Fibroblast of lung (primary cell): Measurements from ENCODE around the gene MKLN1. TPM values are rescaled to one million over a fixed set of nuclear protein-coding genes. Genes with fewer than 3 reads are reported as not detected.
A peak's percentile ranks its signal among the peaks of the same experiment; 100 is the strongest.
"Not testable (repeated sequence)": the region's sequence is repeated elsewhere in the genome, so short reads cannot be mapped to it uniquely, and the experiment has no call there.

Experiments
- DNase-seq, 2 donors: peaks; one replicate each; pipeline versions ENCODE4 v3.0.0 to v3.0.0-alpha.2; 2010; ENCODE audit warnings: low read depth in 2 of 2
- H2AFZ ChIP-seq: 2 replicates; pipeline ENCODE4 v1.5.1; 2012; ENCODE audit warnings: low read length, control low read depth, inconsistent platforms
- H3K27ac ChIP-seq: 2 replicates; pipeline ENCODE4 v1.5.1; 2011; ENCODE audit warnings: low read length, control low read depth; ENCODE audit not compliant: insufficient read depth
- H3K27me3 ChIP-seq: 2 replicates; pipeline ENCODE4 v1.5.1; 2011; ENCODE audit warnings: mild to moderate bottlenecking, low read length; ENCODE audit not compliant: control insufficient read depth, insufficient read depth
- H3K36me3 ChIP-seq: 2 replicates; pipeline ENCODE4 v1.5.1; 2011; ENCODE audit warnings: low read length; ENCODE audit not compliant: control insufficient read depth, insufficient read depth
- H3K4me1 ChIP-seq: 2 replicates; pipeline ENCODE4 v1.5.1; 2011; ENCODE audit warnings: low read length; ENCODE audit not compliant: control insufficient read depth, insufficient read depth; ENCODE audit errors: extremely low read depth
- H3K4me2 ChIP-seq: 2 replicates; pipeline ENCODE4 v1.5.1; 2011; ENCODE audit warnings: low read length, control low read depth; ENCODE audit not compliant: insufficient read depth; ENCODE audit errors: extremely low read depth
- H3K4me3 ChIP-seq, 4 experiments: fragments of 200-600 bp in 1 of 4; sonication (generic) in 1 of 4; replicated peaks in 1 of 4; 2 replicates each; pipeline ENCODE4 v1.5.1; 2011 to 2016; ENCODE audit warnings: low read length in 4 of 4, low read depth in 3 of 4, mild to moderate bottlenecking in 3 of 4, control low read depth in 2 of 4, inconsistent platforms in 1 of 4, mixed read lengths in 1 of 4; ENCODE audit not compliant: insufficient read depth in 1 of 4; ENCODE audit errors: control extremely low read depth in 1 of 4
- H3K79me2 ChIP-seq: 2 replicates; pipeline ENCODE4 v1.5.1; 2012; ENCODE audit warnings: mild to moderate bottlenecking, low read length, inconsistent platforms; ENCODE audit not compliant: control insufficient read depth, insufficient read depth
- H3K9ac ChIP-seq: 2 replicates; pipeline ENCODE4 v1.5.1; 2011; ENCODE audit warnings: mild to moderate bottlenecking, low read length, control low read depth; ENCODE audit not compliant: insufficient read depth
- H3K9me3 ChIP-seq: 2 replicates; pipeline ENCODE4 v1.5.1; 2012; ENCODE audit warnings: low read depth, low read length; ENCODE audit not compliant: control insufficient read depth, insufficient read depth
- H4K20me1 ChIP-seq: 2 replicates; pipeline ENCODE4 v1.5.1; 2011; ENCODE audit warnings: low read length; ENCODE audit not compliant: control insufficient read depth, insufficient read depth; ENCODE audit errors: extremely low read depth
- CTCF ChIP-seq, 2 donors: IDR thresholded peaks in 1 of 2; conservative IDR thresholded peaks in 1 of 2; 1 replicate in 1 of 2; 2 replicates in 1 of 2; pipeline ENCODE4 v1.5.1; 2011 to 2012; ENCODE audit warnings: low read length in 2 of 2, control low read depth in 1 of 2, inconsistent platforms in 1 of 2, low read depth in 1 of 2, mild to moderate bottlenecking in 1 of 2
- EZH2 ChIP-seq: IDR thresholded peaks from 2 replicates; pipeline ENCODE4 v1.5.1; 2012; ENCODE audit warnings: low read length, control low read depth, mild to moderate bottlenecking; ENCODE audit errors: missing control alignments
- polyA plus RNA-seq, 2 donors: library from polyadenylated mRNA; depleted of rRNA in 1 of 2; stranded (reverse) in 1 of 2; unstranded in 1 of 2; fragments of >200 nt; gene quantifications; 2 replicates each; pipeline ENCODE4 v1.2.1, GENCODE V29; 2011 to 2012; ENCODE audit warnings: missing spikeins in 1 of 2
- total RNA-seq: library from RNA; depleted of rRNA; stranded (reverse); fragments of >200 nt; gene quantifications from 2 replicates; pipeline ENCODE4 v1.2.1, GENCODE V29; 2014

The MKLN1 gene
- total and polyA plus RNA-seq, 2 donors (not counting 1 experiment from before 2014, with no cell fraction given) = 33.9 to 46.4 TPM

DNA sequence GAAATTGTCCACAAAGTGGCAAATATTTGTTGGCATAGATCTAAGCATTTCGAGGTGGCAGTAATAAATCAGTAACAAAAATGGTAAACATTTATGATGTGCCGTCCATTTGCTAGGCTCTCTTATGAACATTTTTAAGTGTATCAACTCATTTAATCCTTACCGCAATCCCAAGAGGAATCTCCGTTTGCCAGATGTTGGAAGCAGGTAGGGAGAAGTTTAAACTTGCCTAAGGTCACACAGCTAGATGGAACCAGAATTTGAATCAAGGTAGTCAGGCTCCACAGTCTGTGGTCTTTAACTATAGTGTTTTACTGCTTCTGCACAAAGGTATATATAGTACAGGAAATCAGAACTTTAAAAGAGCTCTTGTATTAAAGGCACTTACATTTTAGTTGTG is 2.6 kb downstream of the MKLN1 start:
- peaks cover 71% of the 10 kb centered on the region for H3K79me2 ChIP-seq
- TF ChIP-seq CTCF (conservative IDR thresholded peaks at IDR 0.05 in 1 of 2, IDR thresholded peaks at IDR 0.05 in 1 of 2; ENCODE audit: low read depth in 1 of 2, low read length in 2 of 2) = no peak
- no peak for TF ChIP-seq EZH2
- H3K4me3 ChIP-seq = peak overlapping the region in 2 of 4 experiments; percentile 90 to 95
- H3K9ac ChIP-seq = no peak overlapping the region
- H3K4me1 ChIP-seq = peaks cover 3% of the 10 kb centered on the region
- H3K27ac ChIP-seq = no peak overlapping the region
- no peaks in the 10 kb centered on the region for H3K36me3 ChIP-seq
- no peaks in the 10 kb centered on the region for H3K27me3 ChIP-seq
- H4K20me1 ChIP-seq = no peaks in the 10 kb centered on the region
- no peak overlapping the region for H2AFZ ChIP-seq
- H3K9me3 ChIP-seq = no peaks in the 10 kb centered on the region
- no peak for DNase-seq
- H3K4me2 ChIP-seq = peak overlapping the region; percentile 74

GRCh38 chr7:131331806-131332205 is 4.1 kb downstream of the MKLN1 start:
- no peaks in the 10 kb centered on the region for H4K20me1 ChIP-seq

GRCh38 chr7:131332729-131333128 is 5.1 kb downstream of the MKLN1 start:
- H3K27me3 ChIP-seq, H3K27ac ChIP-seq, H3K9me3 ChIP-seq, H2AFZ ChIP-seq, H3K4me1 ChIP-seq, H3K36me3 ChIP-seq, H3K4me3 ChIP-seq, H4K20me1 ChIP-seq, DNase-seq, H3K9ac ChIP-seq, H3K4me2 ChIP-seq: not testable (repeated sequence)
- H3K79me2 ChIP-seq = peaks cover 93% of the 10 kb centered on the region

More at GRCh38 chr7:131331806-131332205, 4.1 kb downstream of the MKLN1 start:
- Histone ChIP-seq H3K9me3 (no peaks in the 10 kb centered on the region), H3K4me3 (no peak overlapping the region), H3K79me2 (peaks cover 85% of the 10 kb centered on the region), H3K27ac (no peak overlapping the region), H3K4me1 (peaks cover 3% of the 10 kb centered on the region), H3K9ac (no peak overlapping the region), H3K4me2 (no peak overlapping the region), H3K36me3 (no peaks in the 10 kb centered on the region), H2AFZ (no peak overlapping the region), H3K27me3 (no peaks in the 10 kb centered on the region)
- no peak for DNase-seq
- TF ChIP-seq EZH2 (no peak), CTCF (conservative IDR thresholded peaks at IDR 0.05 in 1 of 2, IDR thresholded peaks at IDR 0.05 in 1 of 2; ENCODE audit: low read depth in 1 of 2, low read length in 2 of 2) (no peak)
